Epithelial cell of esophagus (primary cell): ENCODE results near the gene DYNC1I1.
A peak's percentile ranks its signal among the peaks of the same experiment; 100 is the strongest.

Experiments
- DNase-seq: peaks from one replicate; pipeline ENCODE4 v3.0.0; 2010; ENCODE audit warnings: low read depth
- H3K4me3 ChIP-seq: 2 replicates; pipeline ENCODE4 v1.5.1; 2011; ENCODE audit warnings: mild to moderate bottlenecking, low read length, control low read depth
- TF ChIP-seq, protein P1 (sequence below): IDR thresholded peaks from 2 replicates; pipeline ENCODE4 v1.5.1; 2011; ENCODE audit warnings: low read depth, mild to moderate bottlenecking, low read length, control low read depth, inconsistent platforms; ENCODE audit not compliant: insufficient read depth; ENCODE audit errors: missing control alignments

The DYNC1I1 gene

DNA sequence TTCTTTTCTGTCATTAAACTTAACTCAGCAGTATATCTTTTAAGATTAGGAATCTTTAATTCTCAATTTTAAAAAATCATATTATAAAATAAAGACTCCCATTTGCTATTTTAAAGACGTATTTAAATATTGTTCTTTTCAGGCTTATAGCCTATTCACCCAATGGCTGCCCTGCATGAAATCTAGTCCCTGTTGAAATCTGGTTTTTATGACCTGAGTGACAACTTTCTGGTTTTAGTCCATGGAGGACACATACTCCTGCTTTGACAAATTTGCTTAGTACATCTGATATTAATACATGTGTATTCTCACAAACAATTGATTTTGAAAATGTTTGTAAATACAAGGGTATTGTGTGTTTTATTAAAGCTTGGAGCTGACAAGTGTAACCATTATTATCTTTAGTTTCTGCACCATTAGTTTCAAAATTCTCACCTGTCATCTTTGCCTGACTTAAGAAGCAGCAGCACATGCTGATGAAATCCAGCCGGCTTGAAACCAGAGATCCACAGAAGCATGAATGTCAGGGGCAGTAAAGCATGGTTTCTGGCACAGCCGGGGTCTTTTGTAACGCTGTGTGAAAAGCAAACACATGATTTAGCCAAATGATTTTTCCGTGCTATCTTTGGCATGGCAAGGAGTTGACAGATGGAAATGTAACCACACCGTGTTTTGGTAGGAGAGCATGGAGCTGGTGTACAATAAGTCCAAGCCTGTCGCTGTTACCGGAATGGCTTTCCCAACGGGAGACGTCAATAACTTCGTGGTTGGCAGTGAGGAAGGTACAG is 262.8 kb downstream of the DYNC1I1 start:
- TF ChIP-seq, protein P1, sequence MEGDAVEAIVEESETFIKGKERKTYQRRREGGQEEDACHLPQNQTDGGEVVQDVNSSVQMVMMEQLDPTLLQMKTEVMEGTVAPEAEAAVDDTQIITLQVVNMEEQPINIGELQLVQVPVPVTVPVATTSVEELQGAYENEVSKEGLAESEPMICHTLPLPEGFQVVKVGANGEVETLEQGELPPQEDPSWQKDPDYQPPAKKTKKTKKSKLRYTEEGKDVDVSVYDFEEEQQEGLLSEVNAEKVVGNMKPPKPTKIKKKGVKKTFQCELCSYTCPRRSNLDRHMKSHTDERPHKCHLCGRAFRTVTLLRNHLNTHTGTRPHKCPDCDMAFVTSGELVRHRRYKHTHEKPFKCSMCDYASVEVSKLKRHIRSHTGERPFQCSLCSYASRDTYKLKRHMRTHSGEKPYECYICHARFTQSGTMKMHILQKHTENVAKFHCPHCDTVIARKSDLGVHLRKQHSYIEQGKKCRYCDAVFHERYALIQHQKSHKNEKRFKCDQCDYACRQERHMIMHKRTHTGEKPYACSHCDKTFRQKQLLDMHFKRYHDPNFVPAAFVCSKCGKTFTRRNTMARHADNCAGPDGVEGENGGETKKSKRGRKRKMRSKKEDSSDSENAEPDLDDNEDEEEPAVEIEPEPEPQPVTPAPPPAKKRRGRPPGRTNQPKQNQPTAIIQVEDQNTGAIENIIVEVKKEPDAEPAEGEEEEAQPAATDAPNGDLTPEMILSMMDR: no peak
- no peak overlapping the region for H3K4me3 ChIP-seq
- DNase-seq: no peak

DNA sequence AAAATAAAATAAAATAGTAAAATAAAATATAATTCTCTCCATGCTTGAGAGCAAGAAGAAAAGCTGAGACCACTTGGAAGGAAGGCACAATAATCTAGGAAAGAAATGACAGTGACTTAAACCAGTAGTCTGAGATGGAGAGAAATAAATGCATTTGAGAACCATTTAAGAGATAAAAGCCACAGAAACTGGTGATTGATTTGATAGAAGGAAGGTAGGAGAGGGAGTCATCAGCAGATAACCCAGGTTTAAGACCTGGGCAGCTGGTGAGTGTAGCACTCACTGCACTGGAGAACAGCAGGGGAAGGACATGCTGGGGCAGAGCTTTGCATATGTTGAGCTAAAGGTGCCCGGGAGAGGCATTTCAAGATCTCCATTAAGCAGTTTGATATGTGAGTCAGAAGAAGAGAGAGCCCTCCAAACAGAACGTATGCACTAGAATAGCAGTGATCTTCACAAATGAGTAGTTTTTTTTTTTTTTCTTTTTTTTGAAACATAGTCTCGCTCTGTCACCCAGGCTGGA is 268.0 kb downstream of the DYNC1I1 start:
- TF ChIP-seq, protein P1: no peak
- H3K4me3 ChIP-seq: no peak overlapping the region
- peak; percentile 18 for DNase-seq

DNA sequence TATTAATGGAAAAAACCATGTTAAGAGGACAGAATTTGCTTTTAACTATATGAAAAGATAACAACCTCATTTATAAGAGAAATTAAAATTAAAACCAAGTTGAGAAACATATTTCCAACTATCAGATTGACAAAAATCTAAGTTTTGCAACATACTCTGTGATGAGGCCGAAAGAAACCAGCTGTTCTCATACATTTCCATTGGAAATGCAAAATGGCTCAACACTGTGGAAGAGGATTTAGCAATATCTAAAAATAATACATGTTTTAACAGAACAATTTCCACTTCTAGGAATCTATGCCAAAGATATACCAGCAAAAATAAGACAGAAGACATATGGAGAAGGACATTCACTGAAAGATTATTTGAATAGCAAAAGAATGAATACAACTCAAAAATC is 268.8 kb downstream of the DYNC1I1 start:
- H3K4me3 ChIP-seq: no peak overlapping the region
- TF ChIP-seq, protein P1: no peak

GRCh38 chr7:96045181-96045580 is 272.8 kb downstream of the DYNC1I1 start:
- TF ChIP-seq, protein P1: no peak
- no peak for DNase-seq
- no peak overlapping the region for H3K4me3 ChIP-seq

More for the DNA sequence above, 268.8 kb downstream of the DYNC1I1 start:
- no peak for DNase-seq

- peak; percentile 11 for DNase-seq
- no peak overlapping the region for H3K4me3 ChIP-seq
- TF ChIP-seq, protein P1: no peak
These were observed 273.6 kb downstream of the DYNC1I1 start for GRCh38 chr7:96045919-96046318.

- TF ChIP-seq, protein P1: no peak
- no peak overlapping the region for H3K4me3 ChIP-seq
- no peak for DNase-seq
These were observed 279.9 kb downstream of the DYNC1I1 start for GRCh38 chr7:96052289-96052688.
